Right cardiac atrium (tissue), 5 donors: ENCODE measurements around the gene TEX51. TPM values are rescaled to one million over a fixed set of nuclear protein-coding genes. Genes with fewer than 3 reads are reported as not detected.

Experiments
- ATAC-seq, 2 donors: fragments of 200-7000 bp; cut with Tn5 transposase; one replicate each; pipeline versions ENCODE4 v1.8.0 to v1.9.1; 2020; ENCODE audit warnings: moderate library complexity in 2 of 2, mild to moderate bottlenecking in 1 of 2
- DNase-seq, 3 donors: peaks; one replicate each; pipeline ENCODE4 v3.0.0-alpha.2; 2020
- H3K27ac ChIP-seq: one replicate; pipeline ENCODE4 v1.5.1; 2013; ENCODE audit warnings: mild to moderate bottlenecking, low read length, control low read depth, moderate library complexity
- H3K27me3 ChIP-seq: one replicate; pipeline ENCODE4 v1.6.1; 2013; ENCODE audit not compliant: control insufficient read depth, insufficient read depth
- H3K4me1 ChIP-seq: one replicate; pipeline ENCODE4 v1.6.1; 2013; ENCODE audit warnings: low read length; ENCODE audit not compliant: control insufficient read depth, insufficient read depth
- H3K4me3 ChIP-seq: one replicate; pipeline ENCODE4 v1.5.1; 2013; ENCODE audit warnings: low read length, control low read depth
- H3K9me3 ChIP-seq: one replicate; pipeline ENCODE4 v1.6.1; 2013; ENCODE audit warnings: low read length; ENCODE audit not compliant: control insufficient read depth
- WGBS: extraction: QIAGEN DNeasy Blood & Tissue Kit; methylation state at CpG from one replicate; pipeline ENCODE4 v1.1.7; 2013; 5-methylcytosine and 5-hydroxymethylcytosine counted together
- intact Hi-C, 4 donors: fragments of 100-400 bp; cut with DNase I; formaldehyde crosslinking; loops; one replicate each; pipeline versions ENCODE4 v1.11.0 to v1.14.0; 2022 to 2023
- polyA plus RNA-seq: library from polyadenylated mRNA; stranded (reverse); fragments of 200-250 nt; gene quantifications from one replicate; pipeline ENCODE4 v1.2.3, GENCODE V29; 2013
- total RNA-seq, 4 donors: library from RNA; stranded (reverse); fragmentation: NEBNext Ultra II Directional; extraction: Animal tissue kit (Norgen Biotek cat#: 25700); gene quantifications; one replicate each; pipeline ENCODE4 v1.2.1, GENCODE V29; 2021
- donor health status: healthy with polysubstance abuse.
- donor health status: DM: no; HTN: yes; CAD: no.
- donor health status: DM: no; HTN: no; CAD: no.
- donor health status: DM: no; HTN: yes; CAD: no; lungs with severe emphysema.
- donor health status: DM: yes; HTN: yes; CAD: no.

TEX51 gene
- total and polyA plus RNA-seq, 5 donors, result not detected

- Histone ChIP-seq H3K4me1 (no peaks in the 10 kb centered on the region), H3K4me3 (no peak overlapping the region), H3K27me3 (no peaks in the 10 kb centered on the region), H3K9me3 (no peaks in the 10 kb centered on the region), H3K27ac (no peak overlapping the region)
- whole genome bisulfite sequencing, result 41% methylated on average over 10 of the region's 10 CpGs
- ATAC-seq, result no peak
- intact Hi-C loops, result no loop called here
- DNase-seq, result no peak
These were observed 10.1 kb downstream of the TEX51 start for GRCh38 chr2:126908721-126909177.

DNA sequence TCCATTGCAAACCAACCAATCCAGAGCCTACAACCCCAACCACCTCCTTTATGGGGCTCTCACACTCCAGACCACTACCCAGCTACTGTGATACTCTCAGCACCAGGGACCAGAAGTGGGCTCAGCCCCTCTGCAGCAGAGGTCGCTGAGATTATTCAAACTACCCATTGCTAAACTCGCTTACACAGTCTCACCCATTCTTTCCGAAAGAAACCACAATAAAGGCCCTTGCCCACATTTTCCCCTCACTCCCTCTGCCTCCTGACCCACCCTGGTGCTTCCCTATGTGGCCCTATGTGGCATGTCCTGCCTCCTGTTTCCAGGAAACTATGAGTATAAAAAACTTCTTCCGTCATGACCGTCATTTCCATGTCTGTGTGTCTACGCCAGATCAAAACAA is 10.7 kb downstream of the TEX51 start:
- Histone ChIP-seq H3K27me3 (no peaks in the 10 kb centered on the region), H3K9me3 (no peaks in the 10 kb centered on the region), H3K27ac (no peak overlapping the region), H3K4me3 (no peak overlapping the region), H3K4me1 (no peaks in the 10 kb centered on the region)
- ATAC-seq, result no peak
- intact Hi-C loops, result no loop called here
- no peak for DNase-seq
- WGBS, result 72% methylated on average over 6 of the region's 6 CpGs

DNA sequence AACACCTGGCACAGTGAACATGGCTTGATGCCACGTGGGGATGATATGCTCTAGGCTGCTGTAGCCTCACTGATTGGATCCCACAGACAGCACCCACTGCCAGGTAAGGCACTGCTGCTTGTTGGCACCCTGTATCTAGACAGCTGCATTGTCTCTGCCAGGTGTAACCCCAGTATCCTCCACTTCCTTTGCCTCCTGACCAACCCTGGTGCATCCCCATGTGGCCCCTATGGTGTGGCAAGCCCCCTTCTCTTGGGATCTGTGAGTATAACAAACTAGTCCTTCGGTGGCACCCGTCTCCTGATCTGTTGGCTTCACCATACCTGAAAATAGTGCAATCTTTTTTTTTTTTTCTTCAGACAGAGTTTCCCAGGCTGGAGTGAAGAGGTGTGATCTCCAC is 11.1 kb downstream of the TEX51 start:
- ATAC-seq (no peak), DNase-seq (no peak)
- Histone ChIP-seq H3K4me3 (no peak overlapping the region), H3K9me3 (no peaks in the 10 kb centered on the region), H3K4me1 (no peaks in the 10 kb centered on the region), H3K27ac (no peak overlapping the region), H3K27me3 (no peaks in the 10 kb centered on the region)
- intact Hi-C loops, result no loop called here
- WGBS, result 88% methylated on average over 3 of the region's 3 CpGs

DNA sequence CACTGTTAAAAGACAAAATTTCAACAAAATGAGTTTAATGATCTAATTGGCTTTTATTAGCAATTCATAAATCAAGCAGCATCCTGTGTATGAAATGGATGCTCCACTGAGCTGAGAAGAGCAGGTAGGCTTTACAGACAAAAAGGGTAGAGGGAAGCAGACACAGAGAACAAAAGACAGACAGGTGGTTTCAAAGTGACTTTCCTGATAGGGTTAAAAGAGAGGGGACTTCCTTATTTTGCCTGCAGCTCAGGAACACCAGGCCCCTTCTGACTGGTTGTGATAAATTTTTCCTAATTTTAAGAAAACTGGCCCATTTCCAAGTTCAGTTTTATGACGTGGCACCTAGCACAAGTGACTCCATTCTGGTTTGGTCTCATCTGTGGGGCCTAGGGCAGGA is 11.9 kb downstream of the TEX51 start:
- no peaks in the 10 kb centered on the region for H3K27me3 ChIP-seq
- no peaks in the 10 kb centered on the region for H3K4me1 ChIP-seq
- 35% methylated on average over 1 of the region's 1 CpG for WGBS
- no peak overlapping the region for H3K27ac ChIP-seq
- DNase-seq (no peak), ATAC-seq (no peak)
- no peak overlapping the region for H3K4me3 ChIP-seq
- H3K9me3 ChIP-seq, result no peaks in the 10 kb centered on the region
- intact Hi-C loops, result no loop called here

- 86% methylated on average over 8 of the region's 8 CpGs for WGBS
- Histone ChIP-seq H3K27me3 (no peaks in the 10 kb centered on the region), H3K9me3 (no peaks in the 10 kb centered on the region), H3K4me1 (no peaks in the 10 kb centered on the region), H3K27ac (no peak overlapping the region), H3K4me3 (no peak overlapping the region)
- intact Hi-C loops, result no loop called here
- no peak for DNase-seq
- no peak for ATAC-seq
These were observed 12.6 kb downstream of the TEX51 start for GRCh38 chr2:126911111-126911796.

GRCh38 chr2:126912201-126912600 is 13.5 kb downstream of the TEX51 start:
- DNase-seq (no peak), ATAC-seq (no peak)
- no peaks in the 10 kb centered on the region for H3K4me1 ChIP-seq
- intact Hi-C loops, result no loop called here
- H3K27ac ChIP-seq, result no peak overlapping the region
- H3K9me3 ChIP-seq, result no peaks in the 10 kb centered on the region
- no peaks in the 10 kb centered on the region for H3K27me3 ChIP-seq
- 83% methylated on average over 7 of the region's 7 CpGs for WGBS
- H3K4me3 ChIP-seq, result no peak overlapping the region

- Histone ChIP-seq H3K9me3 (no peaks in the 10 kb centered on the region), H3K4me1 (no peaks in the 10 kb centered on the region), H3K4me3 (no peak overlapping the region), H3K27ac (no peak overlapping the region), H3K27me3 (no peaks in the 10 kb centered on the region)
- DNase-seq (no peak), ATAC-seq (no peak)
- intact Hi-C loops, result no loop called here
- WGBS, result 93% methylated on average over 2 of the region's 2 CpGs
These were observed 14.6 kb downstream of the TEX51 start for GRCh38 chr2:126913329-126913728.

DNA sequence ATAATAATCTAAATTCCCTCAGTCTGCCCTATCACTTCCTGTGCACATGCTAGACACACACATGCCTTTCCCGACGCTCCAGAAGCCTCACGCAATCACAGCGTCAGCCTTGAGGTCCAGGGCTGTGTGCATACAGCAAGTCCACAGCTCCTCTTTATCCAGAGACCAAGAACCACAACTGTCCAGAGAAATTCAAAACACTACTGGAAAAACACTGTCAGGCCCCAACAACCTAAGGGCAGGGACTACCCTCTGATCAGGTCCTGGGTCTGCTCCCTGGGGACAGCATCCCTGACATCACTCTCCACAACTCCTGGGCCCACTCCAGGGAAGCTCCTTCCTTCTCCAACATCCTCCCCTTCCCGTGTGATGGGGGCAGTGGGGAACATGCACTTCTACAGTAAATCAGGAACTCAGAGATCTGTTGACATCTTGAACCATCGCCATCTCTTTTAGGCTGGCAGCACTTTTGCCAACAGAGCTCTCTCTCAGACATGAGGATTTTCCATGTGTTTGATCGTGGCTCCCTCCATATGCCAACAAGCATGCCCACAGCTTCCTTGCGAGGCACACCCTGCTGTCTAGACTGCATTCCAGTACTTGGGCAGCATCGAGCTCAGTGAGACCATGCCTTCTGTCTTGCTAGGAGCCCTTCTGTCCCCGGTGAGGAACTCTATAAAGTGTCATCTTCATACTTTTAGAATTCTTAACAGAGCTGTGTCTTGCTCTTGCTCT is 15.4 kb downstream of the TEX51 start:
- ATAC-seq, result no peak
- H3K4me3 ChIP-seq, result no peak overlapping the region
- intact Hi-C loops, result no loop called here
- H3K9me3 ChIP-seq, result no peaks in the 10 kb centered on the region
- H3K27me3 ChIP-seq, result no peaks in the 10 kb centered on the region
- 73% methylated on average over 10 of the region's 10 CpGs for WGBS
- no peak for DNase-seq
- no peaks in the 10 kb centered on the region for H3K4me1 ChIP-seq
- no peak overlapping the region for H3K27ac ChIP-seq

- ATAC-seq (no peak), DNase-seq (no peak)
- intact Hi-C loops, result no loop called here
- H3K27me3 ChIP-seq, result no peaks in the 10 kb centered on the region
- WGBS, result 84% methylated on average over 14 of the region's 14 CpGs
- no peaks in the 10 kb centered on the region for H3K9me3 ChIP-seq
- H3K27ac ChIP-seq, result no peak overlapping the region
- no peaks in the 10 kb centered on the region for H3K4me1 ChIP-seq
- no peak overlapping the region for H3K4me3 ChIP-seq
These were observed 16.3 kb downstream of the TEX51 start for GRCh38 chr2:126914811-126915500.

DNA sequence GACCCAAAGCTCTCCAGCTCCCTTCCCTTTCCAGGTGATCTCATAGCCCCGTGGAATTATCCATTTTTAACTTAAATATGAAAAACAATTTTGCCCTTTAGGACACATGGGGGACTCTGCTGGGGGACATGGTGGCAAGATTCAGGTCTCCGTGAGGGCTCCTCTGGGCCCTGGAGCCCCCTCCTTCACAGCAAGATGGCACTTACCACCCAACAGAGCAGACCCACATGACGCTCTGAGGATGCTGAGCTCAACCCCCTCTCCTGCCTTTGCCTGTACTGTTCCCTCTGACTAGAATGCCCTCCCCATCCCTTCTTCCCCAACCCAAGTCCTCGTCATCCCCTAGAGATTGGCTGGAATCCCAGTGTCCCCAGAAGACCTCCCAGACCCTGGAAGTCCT is 17.2 kb downstream of the TEX51 start:
- ATAC-seq (no peak), DNase-seq (no peak)
- intact Hi-C loops, result no loop called here
- no peak overlapping the region for H3K27ac ChIP-seq
- WGBS, result 78% methylated on average over 4 of the region's 4 CpGs
- no peaks in the 10 kb centered on the region for H3K4me1 ChIP-seq
- no peaks in the 10 kb centered on the region for H3K9me3 ChIP-seq
- H3K4me3 ChIP-seq, result no peak overlapping the region
- H3K27me3 ChIP-seq, result no peaks in the 10 kb centered on the region

- H3K4me3 ChIP-seq, result no peak overlapping the region
- ATAC-seq, result no peak
- no peaks in the 10 kb centered on the region for H3K4me1 ChIP-seq
- DNase-seq, result no peak
- 88% methylated on average over 4 of the region's 4 CpGs for WGBS
- H3K9me3 ChIP-seq, result no peaks in the 10 kb centered on the region
- intact Hi-C loops, result no loop called here
- no peaks in the 10 kb centered on the region for H3K27me3 ChIP-seq
- H3K27ac ChIP-seq, result no peak overlapping the region
These were observed 18.1 kb downstream of the TEX51 start for GRCh38 chr2:126916744-126917143.
